Left lobe of liver (tissue), 2 donors: Measurements from ENCODE around the gene ZIM2. TPM values are rescaled to one million over a fixed set of nuclear protein-coding genes. Genes with fewer than 3 reads are reported as not detected.
A peak's percentile ranks its signal among the peaks of the same experiment; 100 is the strongest.
"Not testable (repeated sequence)": the region's sequence is repeated elsewhere in the genome, so short reads cannot be mapped to it uniquely, and the experiment has no call there.

Source experiments
- ATAC-seq: fragments of 200-7000 bp; cut with Tn5 transposase; one replicate; pipeline ENCODE4 v1.9.1; 2020; ENCODE audit warnings: mild to moderate bottlenecking, moderate library complexity
- DNase-seq: peaks from one replicate; pipeline ENCODE4 v3.0.0-alpha.2; 2020; ENCODE audit warnings: low spot score
- total RNA-seq: library from RNA; stranded (reverse); gene quantifications from one replicate; pipeline ENCODE4 v1.2.1, GENCODE V29; 2021
- donor health status: DM: no; HTN: no; CAD: no; lungs with moderate emphysema.
- donor health status: DM: no; HTN: yes; CAD: no.

Gene ZIM2
- total RNA-seq: not detected

DNA sequence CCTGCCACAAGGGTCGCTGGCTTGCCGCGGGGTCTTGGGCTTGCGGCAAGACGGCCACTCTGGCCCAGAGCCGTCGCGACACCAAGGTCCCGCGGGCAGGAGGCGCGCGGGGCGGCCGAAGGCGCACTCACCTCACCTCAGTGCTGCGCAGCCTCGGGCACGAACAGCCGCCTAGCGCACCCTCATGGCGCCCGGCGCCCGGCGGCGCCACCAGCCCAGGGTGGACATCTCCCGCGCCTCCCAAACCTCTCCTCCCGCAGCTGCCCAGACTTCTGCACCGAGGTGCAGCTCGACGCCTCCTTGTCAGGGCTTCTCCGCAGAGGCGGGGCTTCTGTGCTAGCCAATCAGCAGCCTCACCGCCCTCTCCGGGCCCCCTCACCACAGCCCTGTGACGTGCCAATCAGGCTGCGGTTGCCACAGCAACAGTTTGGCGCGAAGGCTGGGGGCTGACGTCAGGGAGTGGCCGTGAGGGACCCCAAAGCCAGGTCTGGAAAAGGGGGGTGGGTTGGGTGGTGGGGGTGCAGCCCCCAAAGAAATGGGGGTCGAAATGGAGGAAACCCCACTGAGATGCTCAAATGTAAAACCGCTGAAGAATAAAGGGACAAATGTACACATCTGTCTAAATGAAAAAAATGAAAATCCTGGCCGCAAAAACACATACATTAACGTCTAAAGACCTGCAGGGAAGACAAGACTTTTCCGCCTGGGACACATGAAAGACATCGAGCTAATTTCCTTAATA lies at the start of gene ZIM2, which contains the start of gene PEG3:
ZIM2 (minus strand) TSS at position 276 of the 742 bp plus-strand sequence. CDS start 16,449 bp downstream, outside the sequence.
PEG3 (minus strand) TSS at position 276 of the 742 bp plus-strand sequence. CDS start 16,071 bp downstream, outside the sequence.
- no peak for ATAC-seq

DNA sequence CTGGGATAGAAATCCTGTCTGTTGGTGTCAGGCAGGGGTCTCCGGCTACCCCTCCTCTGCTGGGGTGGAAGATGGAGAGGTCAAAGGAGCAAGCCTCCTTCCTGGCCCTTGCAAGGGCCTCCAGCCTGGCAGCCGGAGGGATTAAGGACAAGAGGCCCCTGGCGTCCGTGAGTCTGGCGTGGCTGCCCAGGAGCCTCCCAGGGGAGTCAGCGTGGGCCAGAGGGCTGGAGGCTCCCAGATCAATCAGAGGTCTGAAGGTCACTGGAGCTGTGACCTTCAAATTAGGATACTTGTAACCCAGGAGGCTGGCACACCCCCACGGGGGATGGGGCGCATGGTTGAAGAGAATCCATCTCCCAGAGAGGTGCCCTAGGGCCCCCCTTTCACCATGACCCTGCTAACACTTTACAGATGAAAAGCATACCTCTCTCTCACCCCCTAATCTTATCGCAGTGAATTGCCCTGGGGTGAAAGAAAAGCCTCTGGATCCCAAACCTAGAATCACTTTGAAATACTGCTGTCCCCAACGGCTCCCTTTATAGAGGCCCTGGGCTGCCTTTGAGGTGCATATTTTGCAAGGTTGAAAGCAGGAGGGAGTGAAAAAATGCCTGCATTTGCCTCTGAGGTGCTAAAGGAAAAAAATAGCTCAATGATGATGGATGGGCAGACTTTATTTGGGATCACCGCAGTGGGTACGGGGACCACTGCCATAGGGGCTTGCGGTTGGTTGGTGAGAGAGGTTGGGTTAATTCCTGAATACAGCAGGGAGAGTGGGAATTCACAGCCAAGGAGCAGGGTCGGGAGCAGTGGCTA lies 44.9 kb upstream of the ZIM2 start:
- no peak for ATAC-seq
- no peak for DNase-seq

More for the DNA sequence above, at the start of gene ZIM2, which contains the start of gene PEG3:
- peak; percentile 53 for DNase-seq

DNA sequence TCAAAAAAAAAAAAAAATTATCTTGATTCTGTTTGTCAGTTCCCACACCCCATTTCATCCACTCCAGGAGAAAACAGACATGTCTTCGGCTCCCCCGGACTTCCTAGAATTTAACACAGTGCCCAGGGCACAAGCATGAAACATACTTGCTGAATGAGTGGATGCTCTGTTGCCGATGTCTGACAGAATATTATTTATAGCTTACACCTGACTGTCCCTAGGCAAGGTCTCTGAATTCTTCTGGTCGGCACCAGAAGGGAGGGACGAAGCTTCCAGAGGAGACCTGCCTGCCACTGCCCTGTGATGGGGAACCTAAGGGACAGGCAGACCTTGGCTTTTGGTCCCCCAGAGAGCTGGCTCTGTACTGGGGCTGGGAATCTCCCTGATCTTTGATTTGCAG lies 43.9 kb upstream of the ZIM2 start:
- DNase-seq: no peak
- ATAC-seq: no peak

GRCh38 chr19:56880592-56881190 lies 40.2 kb upstream of the ZIM2 start:
- ATAC-seq: no peak
- DNase-seq: no peak

DNA sequence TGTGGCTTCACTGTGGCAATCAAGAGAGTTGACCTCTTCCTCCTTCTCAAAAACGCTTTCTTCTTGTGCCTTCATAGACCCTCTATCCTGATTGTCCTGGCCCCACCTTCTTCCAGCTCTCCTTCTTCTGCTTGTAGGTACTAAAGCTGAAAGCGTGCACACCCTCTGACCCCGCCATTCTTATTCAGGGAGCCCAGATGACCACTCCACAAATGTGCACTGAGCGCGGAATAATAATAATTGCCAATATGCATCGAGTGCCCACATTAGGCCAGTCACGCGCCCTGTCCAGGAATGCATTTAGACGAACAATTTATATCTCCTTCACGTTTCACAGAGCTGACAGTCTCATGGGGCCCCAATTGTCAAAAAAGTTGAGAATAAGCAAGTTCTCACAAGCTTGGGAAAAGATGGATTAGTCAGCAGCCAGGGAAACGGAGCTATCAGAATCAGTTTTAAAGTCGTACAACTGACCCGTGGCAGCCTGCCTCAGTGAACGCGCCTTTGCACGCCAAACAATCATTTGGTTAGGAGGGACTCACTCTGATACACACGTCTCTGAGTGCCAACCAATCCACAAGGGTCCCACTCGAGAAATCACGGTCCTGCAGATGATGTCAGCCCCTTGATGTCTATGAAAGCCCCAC lies 36.7 kb upstream of the ZIM2 start:
- DNase-seq (no peak), ATAC-seq (no peak)

- DNase-seq (no peak), ATAC-seq (no peak)
Measured at GRCh38 chr19:56875717-56876116, 35.2 kb upstream of the ZIM2 start.

DNA sequence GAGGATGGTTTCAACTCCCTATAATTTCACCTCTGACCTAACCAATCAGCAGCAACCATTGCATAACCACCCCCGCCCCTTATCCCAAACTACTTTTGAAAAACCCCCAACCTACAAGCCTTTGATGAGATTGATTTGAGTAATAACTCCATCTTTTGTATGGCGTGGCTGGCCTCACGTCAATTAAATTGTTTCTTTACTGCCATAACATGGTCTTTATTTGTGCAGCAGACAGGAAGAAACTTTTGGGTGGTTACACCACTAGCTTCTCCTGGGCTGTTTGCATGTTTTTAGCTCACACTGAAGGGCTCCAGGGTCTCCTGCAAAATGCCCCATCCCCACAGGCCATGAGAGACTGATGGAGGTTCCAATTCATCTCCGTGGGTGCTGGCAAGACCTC lies 34.0 kb upstream of the ZIM2 start:
- ATAC-seq (no peak), DNase-seq (no peak)

DNA sequence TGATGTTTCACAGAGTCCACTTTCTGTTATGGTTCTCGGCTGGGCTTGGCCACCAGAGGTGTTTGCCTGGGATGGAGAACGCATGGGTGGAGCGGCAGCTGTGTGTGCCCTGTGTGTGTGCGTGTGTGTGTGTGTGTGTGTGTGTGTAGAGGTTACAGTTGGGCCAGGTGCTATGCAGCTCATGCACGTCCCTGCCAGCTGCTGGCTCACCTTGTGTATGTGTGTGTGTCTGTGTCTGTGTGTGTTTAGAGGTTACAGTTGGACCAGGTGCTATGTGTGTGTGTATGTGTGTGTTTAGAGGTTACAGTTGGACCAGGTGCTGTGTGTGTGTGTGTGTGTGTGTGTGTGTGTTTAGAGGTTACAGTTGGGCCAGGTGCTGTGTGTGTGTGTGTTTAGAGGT lies 33.0 kb upstream of the ZIM2 start:
- DNase-seq (no peak), ATAC-seq (no peak)

GRCh38 chr19:56869886-56870285 lies 29.4 kb upstream of the ZIM2 start:
- no peak for DNase-seq
- no peak for ATAC-seq

DNA sequence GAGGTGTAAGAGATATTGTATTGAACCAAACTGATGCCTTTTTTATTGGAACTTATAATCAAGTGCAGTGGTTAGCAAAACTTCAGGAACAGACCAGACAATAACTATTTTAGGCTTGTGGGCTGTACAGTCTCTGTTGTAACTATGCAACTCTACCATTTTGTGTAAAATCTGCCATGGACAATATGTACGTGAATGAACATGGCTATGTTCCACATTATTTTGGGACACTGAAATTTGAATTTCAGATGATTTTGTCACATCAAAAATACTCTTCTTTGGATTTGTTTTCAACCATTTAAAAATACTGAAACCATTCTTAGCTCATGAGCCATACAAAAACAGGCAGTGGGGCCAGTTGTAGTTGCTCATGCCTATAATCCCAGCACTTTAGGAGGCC lies 27.9 kb upstream of the ZIM2 start:
- no peak for DNase-seq
- no peak for ATAC-seq

- ATAC-seq: no peak
- DNase-seq: no peak
Measured at GRCh38 chr19:56866538-56866937, 26.0 kb upstream of the ZIM2 start.

- ATAC-seq (no peak), DNase-seq (no peak)
Measured at GRCh38 chr19:56864443-56865125, 24.1 kb upstream of the ZIM2 start.

DNA sequence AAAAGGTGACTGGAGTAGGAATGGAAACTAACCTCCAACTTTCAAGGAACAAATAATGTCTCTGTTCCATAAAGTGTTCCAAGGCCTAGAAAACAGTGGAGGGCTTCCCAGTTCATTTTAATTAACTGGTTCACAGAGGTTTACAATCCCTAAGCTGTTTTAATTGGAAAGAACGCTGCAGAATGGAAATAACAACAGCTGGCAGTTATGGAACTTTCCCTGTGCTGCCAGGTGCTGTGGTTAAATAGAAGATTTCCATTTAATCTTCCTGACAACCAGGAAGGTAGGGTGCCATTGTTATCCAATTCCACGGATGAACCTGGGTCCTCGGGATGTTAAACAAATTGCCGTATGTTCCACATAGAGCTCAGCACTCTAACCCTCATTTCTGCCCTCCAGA lies 22.2 kb upstream of the ZIM2 start:
- ATAC-seq: no peak
- no peak for DNase-seq

- not testable (repeated sequence) for DNase-seq, ATAC-seq
Measured at GRCh38 chr19:56860409-56860808, 19.9 kb upstream of the ZIM2 start.

DNA sequence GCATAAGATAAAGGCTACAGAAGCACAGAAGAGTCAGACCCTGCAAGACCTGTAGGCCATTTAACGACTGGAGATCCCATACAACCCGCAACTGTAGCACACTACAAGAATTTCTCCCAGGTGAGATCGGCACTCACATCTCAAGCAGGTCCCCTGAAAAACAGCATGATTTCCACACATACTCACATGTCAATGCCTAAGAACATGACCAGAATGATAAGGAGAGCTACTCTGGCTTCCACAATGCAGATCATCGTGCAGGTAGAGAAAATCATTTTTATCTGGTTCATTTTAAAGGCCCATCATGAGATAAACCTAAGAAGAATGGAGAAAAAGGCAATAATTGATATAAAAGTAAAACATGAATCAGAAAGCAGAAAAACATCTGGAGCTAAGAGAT lies 17.5 kb upstream of the ZIM2 start:
- ATAC-seq (no peak), DNase-seq (no peak)

GRCh38 chr19:56856822-56857221 lies 16.3 kb upstream of the ZIM2 start:
- DNase-seq: no peak
- no peak for ATAC-seq

- DNase-seq, ATAC-seq: not testable (repeated sequence)
Measured at GRCh38 chr19:56852361-56852760, 11.8 kb upstream of the ZIM2 start.

DNA sequence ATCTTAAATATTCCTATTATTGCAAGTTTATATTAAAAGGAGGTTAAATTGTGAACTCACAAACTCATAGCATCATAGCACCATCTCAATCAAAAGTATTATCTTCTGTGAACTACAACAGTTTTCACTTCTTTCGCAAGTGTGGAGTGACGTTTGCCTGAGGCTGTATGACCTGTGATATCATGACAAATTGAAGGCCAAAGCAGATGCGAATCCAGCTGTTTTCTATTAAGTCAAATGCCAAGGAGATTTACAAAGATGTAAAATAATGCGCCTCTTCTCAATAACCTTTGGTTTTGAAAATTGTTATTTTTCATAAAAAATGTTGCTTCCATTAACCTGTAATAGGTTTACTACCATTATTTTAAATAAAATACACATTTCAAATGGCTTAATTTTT lies 7.6 kb upstream of the ZIM2 start:
- ATAC-seq: no peak
- DNase-seq: no peak

- DNase-seq (no peak), ATAC-seq (no peak)
Measured at GRCh38 chr19:56842412-56842811, 1.9 kb upstream of the ZIM2 start.

GRCh38 chr19:56841193-56841543 lies 642 bp upstream of the ZIM2 start:
- DNase-seq (no peak), ATAC-seq (no peak)
